ENCODE measurements around the gene TCERG1L.

The TCERG1L gene

DNA sequence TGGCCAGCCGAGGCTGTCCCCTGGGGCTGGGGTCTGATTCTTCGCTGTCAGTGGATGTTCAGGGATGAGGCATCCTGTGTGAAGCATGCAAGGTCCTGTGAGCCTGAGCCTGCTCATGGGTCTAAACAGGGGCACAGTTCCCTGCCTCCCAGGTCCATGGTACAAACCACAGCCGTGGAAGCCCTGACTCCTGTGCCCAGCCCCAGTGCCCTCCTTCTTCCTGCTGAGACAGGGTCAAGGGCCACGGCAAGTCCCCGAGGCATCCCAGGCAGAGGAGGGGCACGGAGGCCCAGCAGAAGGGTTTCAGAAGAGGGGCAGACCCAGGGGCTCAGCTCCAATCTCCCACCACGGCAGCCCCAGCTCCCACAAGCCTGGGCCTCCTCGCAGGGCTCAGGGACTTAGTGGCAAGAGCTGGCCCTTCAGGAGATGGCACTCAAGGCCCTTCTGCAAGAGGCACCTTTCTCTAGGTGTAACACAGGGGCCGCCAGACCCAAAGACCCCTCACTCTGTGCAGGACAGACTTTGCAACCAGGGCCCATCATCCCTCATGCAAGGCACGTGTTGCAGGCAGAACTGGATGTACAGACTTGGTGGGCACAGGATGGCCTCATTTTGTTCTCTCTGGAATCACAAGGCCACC lies 248.8 kb downstream of the TCERG1L start:
- TF ChIP-seq Cebpa-rat (IDR thresholded peaks at IDR 0.05) = no peak
- H3K4me1 ChIP-seq = peaks cover 0 to 9% (median 6%) of the 10 kb centered on the region in 10 experiments; a peak in 6 of 20 replicates
- H3K9me3 ChIP-seq (replicated peaks in 1 of 11) = peaks cover 0 to 11% (median 8%) of the 10 kb centered on the region in 11 experiments; a peak in 7 of 22 replicates
- H3K36me3 ChIP-seq = no peaks in the 10 kb centered on the region
- H4K20me1 ChIP-seq = no peaks in the 10 kb centered on the region
- no peak overlapping the region for H3K9ac ChIP-seq
- H3K4me2 ChIP-seq = no peak overlapping the region
- H3K4me3 ChIP-seq = no peak overlapping the region
- no peak overlapping the region for H3K27ac ChIP-seq
- H3K27me3 ChIP-seq = no peaks in the 10 kb centered on the region

DNA sequence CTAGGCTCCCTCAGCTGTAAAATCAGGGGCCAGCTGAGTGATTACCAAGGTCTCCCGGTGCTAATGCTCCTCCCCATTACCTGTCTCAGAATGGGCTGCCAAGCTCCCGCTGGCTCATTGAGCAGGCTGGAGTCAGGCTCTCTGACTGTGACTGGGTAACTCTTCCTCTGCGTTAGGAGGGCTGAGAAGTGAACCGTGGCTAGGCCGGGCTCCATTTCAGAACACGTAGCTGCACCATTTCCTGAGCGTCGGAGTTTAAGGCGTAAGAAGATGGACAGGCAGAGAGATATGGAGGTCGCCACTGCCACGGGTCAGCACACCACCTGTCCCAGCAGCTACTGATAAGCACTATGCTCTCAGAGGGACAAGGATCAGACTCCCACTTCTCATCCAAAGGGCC lies 250.3 kb downstream of the TCERG1L start:
- no peak overlapping the region for H3K27ac ChIP-seq
- H3K4me1 ChIP-seq = peaks cover 0 to 7% (median 5%) of the 10 kb centered on the region in 10 experiments; a peak in 6 of 20 replicates
- TF ChIP-seq Cebpa-rat (IDR thresholded peaks at IDR 0.05) = no peak
- H3K9ac ChIP-seq = no peak overlapping the region
- H3K4me3 ChIP-seq = no peak overlapping the region
- no peaks in the 10 kb centered on the region for H3K36me3 ChIP-seq
- H3K9me3 ChIP-seq (replicated peaks in 1 of 11) = peaks cover 0 to 11% (median 8%) of the 10 kb centered on the region in 11 experiments; a peak in 7 of 22 replicates
- no peaks in the 10 kb centered on the region for H3K27me3 ChIP-seq
- no peaks in the 10 kb centered on the region for H4K20me1 ChIP-seq
- H3K4me2 ChIP-seq = no peak overlapping the region

DNA sequence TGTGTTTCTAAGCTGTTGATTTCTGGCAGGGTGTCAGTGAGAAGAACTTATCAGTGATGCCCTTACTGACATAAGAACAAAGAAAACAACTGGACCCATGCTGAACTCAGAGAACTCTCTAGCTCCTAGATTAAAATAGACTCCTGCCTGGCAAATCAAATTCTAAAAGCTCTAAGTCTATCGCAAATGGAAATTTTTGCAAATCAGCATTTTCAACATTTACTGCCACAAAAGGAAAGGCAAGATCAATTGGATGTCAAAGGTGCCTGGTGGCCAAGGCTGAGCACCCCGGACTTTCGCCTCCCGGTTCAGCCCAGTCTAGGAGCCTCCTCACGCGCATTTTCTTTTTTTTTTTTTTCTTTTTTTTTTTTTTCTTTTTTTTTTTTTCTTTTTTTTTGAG lies 251.6 kb downstream of the TCERG1L start:
- Histone ChIP-seq H4K20me1 (no peaks in the 10 kb centered on the region), H3K4me2 (no peak overlapping the region), H3K36me3 (no peaks in the 10 kb centered on the region), H3K4me3 (no peak overlapping the region), H3K27ac (no peak overlapping the region), H3K4me1 (no peaks in the 10 kb centered on the region), H3K9me3 (replicated peaks in 1 of 11) (peaks cover 0 to 11% (median 8%) of the 10 kb centered on the region in 11 experiments; a peak in 7 of 22 replicates), H3K9ac (no peak overlapping the region), H3K27me3 (no peaks in the 10 kb centered on the region)
- no peak for TF ChIP-seq Cebpa-rat (IDR thresholded peaks at IDR 0.05)

DNA sequence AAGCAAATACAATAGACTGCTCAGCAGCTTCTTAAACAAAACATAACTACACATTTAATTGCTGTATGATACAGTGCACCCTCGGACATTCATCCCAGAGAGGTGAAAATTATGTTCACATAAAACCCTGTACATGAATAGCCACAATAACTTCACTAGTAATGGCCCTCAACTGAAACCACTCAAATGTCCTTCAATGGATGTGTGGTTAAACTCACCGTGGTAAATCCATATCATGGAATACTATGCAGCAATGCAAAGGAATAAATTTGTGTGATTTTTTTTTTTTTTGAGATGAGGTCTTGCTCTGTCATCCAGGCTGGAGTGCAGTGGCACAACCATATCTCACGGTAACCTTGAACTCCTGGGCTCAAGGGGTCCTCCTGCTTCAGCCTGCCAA lies 252.7 kb downstream of the TCERG1L start:
- TF ChIP-seq Cebpa-rat (IDR thresholded peaks at IDR 0.05) = no peak
- Histone ChIP-seq H3K4me1 (no peaks in the 10 kb centered on the region), H3K36me3 (no peaks in the 10 kb centered on the region), H3K4me2 (no peak overlapping the region), H3K27me3 (no peaks in the 10 kb centered on the region), H3K27ac (no peak overlapping the region), H3K4me3 (no peak overlapping the region), H3K9me3 (replicated peaks in 1 of 11) (peaks cover 0 to 11% (median 8%) of the 10 kb centered on the region in 11 experiments; a peak in 7 of 22 replicates), H3K9ac (no peak overlapping the region), H4K20me1 (no peaks in the 10 kb centered on the region)

DNA sequence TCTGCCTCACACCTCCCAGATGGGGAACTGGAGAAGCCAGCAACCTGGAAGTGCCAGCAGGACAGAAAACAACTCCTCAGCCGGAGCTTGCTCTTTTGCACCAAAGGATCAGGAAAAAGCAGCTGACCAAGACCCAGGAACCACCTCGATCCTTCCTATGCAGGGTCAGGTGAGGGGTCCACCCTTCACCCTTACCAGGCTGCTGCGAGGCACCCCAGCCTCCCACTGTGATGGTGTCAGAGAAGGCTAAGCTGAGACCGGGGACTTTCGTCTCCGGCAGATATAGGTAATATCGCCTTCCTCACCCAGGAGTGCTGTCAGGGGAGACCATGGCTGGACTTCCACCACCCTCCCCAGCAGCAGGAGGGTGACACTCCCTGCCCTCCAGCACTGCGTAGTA lies 254.7 kb downstream of the TCERG1L start:
- Histone ChIP-seq H3K36me3 (no peaks in the 10 kb centered on the region), H3K4me2 (no peak overlapping the region), H3K9ac (no peak overlapping the region), H3K27me3 (no peaks in the 10 kb centered on the region), H3K4me1 (no peaks in the 10 kb centered on the region), H3K9me3 (replicated peaks in 1 of 11) (peaks cover 2 to 23% (median 11%) of the 10 kb centered on the region in 11 experiments; a peak in 17 of 22 replicates), H3K27ac (no peak overlapping the region), H4K20me1 (no peaks in the 10 kb centered on the region), H3K4me3 (no peak overlapping the region)
- TF ChIP-seq Cebpa-rat (IDR thresholded peaks at IDR 0.05) = no peak

DNA sequence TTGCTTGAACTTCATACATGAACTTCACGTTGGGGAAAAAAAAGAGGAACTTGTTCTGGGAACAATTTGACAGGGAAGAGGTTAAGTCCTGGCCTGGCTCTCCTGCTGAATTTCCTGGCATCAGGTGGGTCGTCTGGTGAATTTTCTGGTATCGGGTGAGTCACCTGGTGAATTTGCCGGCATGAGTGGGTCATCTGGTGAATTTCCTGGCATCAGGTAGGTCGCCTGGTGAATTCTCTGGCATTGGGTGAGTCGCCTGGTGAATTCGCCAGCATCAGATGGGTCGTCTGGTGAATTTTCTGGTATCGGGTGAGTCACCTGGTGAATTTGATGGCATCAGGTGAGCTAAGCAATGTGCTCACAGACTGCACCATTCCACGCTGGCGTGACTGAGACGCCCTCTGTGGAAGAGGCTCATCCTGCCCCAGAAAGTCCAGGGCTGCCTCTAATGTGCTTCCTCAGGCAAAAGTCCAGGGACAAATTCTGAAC lies 255.4 kb downstream of the TCERG1L start:
- Histone ChIP-seq H3K4me3 (no peak overlapping the region), H3K9me3 (replicated peaks in 1 of 11) (peaks cover 4 to 29% (median 17%) of the 10 kb centered on the region in 11 experiments; a peak in 18 of 22 replicates), H3K27me3 (no peaks in the 10 kb centered on the region), H3K4me2 (no peak overlapping the region), H4K20me1 (no peaks in the 10 kb centered on the region), H3K27ac (no peak overlapping the region), H3K36me3 (no peaks in the 10 kb centered on the region), H3K9ac (no peak overlapping the region), H3K4me1 (no peaks in the 10 kb centered on the region)
- no peak for TF ChIP-seq Cebpa-rat (IDR thresholded peaks at IDR 0.05)

DNA sequence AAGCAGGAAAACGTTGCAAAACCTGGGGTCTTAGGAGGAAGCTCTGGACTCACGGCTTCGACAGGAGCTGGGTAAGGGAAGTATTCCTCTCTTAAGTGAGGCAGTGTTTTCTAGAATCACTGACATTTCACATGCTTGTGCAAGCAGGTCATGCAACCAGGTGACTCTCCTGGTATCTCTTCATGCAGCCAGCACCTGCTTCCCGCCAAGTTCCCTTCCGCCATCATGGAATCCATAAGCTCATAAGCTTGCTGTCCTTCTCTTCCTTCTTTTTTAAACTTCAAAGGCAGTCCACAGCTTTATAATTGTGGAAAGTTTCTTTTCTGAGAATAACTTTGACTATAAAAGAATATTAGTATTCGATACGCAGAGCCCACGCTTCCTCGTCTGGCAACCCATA lies 256.1 kb downstream of the TCERG1L start:
- Histone ChIP-seq H3K9me3 (replicated peaks in 1 of 11) (peaks cover 4 to 30% (median 17%) of the 10 kb centered on the region in 11 experiments; a peak in 18 of 22 replicates), H3K9ac (no peak overlapping the region), H3K36me3 (no peaks in the 10 kb centered on the region), H4K20me1 (no peaks in the 10 kb centered on the region), H3K4me3 (no peak overlapping the region), H3K27ac (no peak overlapping the region), H3K4me1 (no peaks in the 10 kb centered on the region), H3K4me2 (no peak overlapping the region), H3K27me3 (no peaks in the 10 kb centered on the region)
- no peak for TF ChIP-seq Cebpa-rat (IDR thresholded peaks at IDR 0.05)

DNA sequence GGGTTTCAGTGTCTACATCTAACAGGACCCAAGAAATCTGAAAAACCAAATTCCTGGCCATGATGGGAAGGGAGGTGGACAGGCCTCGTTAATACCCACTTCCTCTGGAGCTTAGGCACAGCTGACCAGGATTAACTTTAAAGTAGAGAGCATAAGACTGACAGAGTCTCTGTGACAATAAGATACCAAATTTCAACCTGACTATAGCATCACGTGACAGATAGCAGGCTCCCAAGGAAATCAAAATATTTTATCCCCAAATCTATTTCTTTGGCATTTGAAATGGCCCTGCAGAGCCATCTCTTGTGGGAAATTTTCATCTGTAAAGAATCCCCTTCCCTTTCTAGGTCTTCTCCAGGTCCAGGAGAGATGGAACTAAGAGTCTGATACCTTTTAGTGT lies 258.3 kb downstream of the TCERG1L start:
- Histone ChIP-seq H3K36me3 (no peaks in the 10 kb centered on the region), H3K9me3 (replicated peaks in 1 of 11) (peaks cover 4 to 19% (median 10%) of the 10 kb centered on the region in 11 experiments; a peak in 17 of 22 replicates), H4K20me1 (no peaks in the 10 kb centered on the region), H3K27ac (no peak overlapping the region), H3K4me1 (peaks cover 0 to 12% (median 9%) of the 10 kb centered on the region in 10 experiments; a peak in 12 of 20 replicates), H3K4me2 (no peak overlapping the region), H3K9ac (no peak overlapping the region), H3K27me3 (no peaks in the 10 kb centered on the region), H3K4me3 (no peak overlapping the region)
- no peak for TF ChIP-seq Cebpa-rat (IDR thresholded peaks at IDR 0.05)

DNA sequence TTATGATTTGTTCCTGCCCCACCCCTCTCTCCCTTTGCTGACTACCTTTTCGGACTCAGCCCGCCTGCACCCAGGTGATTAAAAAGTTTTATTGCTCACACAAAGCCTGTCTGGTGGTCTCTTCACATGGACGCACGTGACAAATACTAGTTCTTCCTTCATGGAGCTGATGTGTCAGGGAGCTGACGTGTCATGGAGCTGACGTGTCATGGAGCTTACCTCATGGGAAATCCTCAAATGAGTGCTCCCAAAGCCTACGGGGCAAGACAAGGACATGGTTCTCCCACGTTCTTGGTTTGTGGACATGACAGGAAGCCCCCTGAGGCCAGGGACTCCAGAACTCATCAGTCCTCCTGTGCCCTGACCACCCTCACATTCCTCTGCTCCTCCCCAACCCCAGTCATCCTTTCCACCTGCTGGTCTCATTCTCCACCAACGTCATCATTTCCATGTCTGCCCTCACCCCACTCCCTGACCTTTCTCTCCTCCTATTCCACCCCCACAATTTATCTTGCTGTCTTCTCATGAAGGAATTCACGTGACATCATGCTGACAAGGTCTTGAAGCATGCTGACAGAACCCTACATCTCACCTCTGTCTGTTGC lies 261.3 kb downstream of the TCERG1L start:
- no peak for TF ChIP-seq Cebpa-rat (IDR thresholded peaks at IDR 0.05)
- H3K9ac ChIP-seq = no peak overlapping the region
- H4K20me1 ChIP-seq = no peaks in the 10 kb centered on the region
- H3K4me2 ChIP-seq = no peak overlapping the region
- H3K9me3 ChIP-seq (replicated peaks in 1 of 11) = peaks cover 11 to 31% (median 21%) of the 10 kb centered on the region in 11 experiments; a peak in 19 of 22 replicates
- no peak overlapping the region for H3K27ac ChIP-seq
- no peak overlapping the region for H3K4me3 ChIP-seq
- H3K36me3 ChIP-seq = no peaks in the 10 kb centered on the region
- H3K27me3 ChIP-seq = no peaks in the 10 kb centered on the region
- peaks cover 0 to 14% (median 9%) of the 10 kb centered on the region in 10 experiments; a peak in 12 of 20 replicates for H3K4me1 ChIP-seq

All from BLaER1 treated with 17β-estradiol and CSF1 and Interleukin-3, amounts not matched to agents 10 nM and 100 nM (cell line).